Activated T-helper 1 cell treated with anti-CD3 and anti-CD28 coated beads, Interleukin-12 subunit alpha, Interleukin-12 subunit beta, Interleukin-2, Interleukin-4 antibody, amounts not matched to agents 30 ng/mL and 10 ng/mL and 1 ng/mL, durations not matched to agents 14 hours and 24 hours and 36 hours (primary cell): Measurements from ENCODE around the gene FAM187B. TPM values are rescaled to one million over a fixed set of nuclear protein-coding genes. Genes with fewer than 3 reads are reported as not detected.
A peak's percentile ranks its signal among the peaks of the same experiment; 100 is the strongest.

Source experiments
- DNase-seq: peaks from one replicate; pipeline ENCODE4 v3.0.0; 2021; ENCODE audit warnings: low spot score
- H3K27ac Mint-ChIP-seq: one replicate; pipeline ENCODE4 v1.8.0; 2021; ENCODE audit warnings: mild to moderate bottlenecking, mixed read lengths
- H3K27me3 Mint-ChIP-seq: one replicate; pipeline ENCODE4 v1.8.0; 2022; ENCODE audit warnings: mild to moderate bottlenecking, moderate library complexity, mixed read lengths; ENCODE audit not compliant: insufficient read depth
- H3K36me3 Mint-ChIP-seq: one replicate; pipeline ENCODE4 v1.8.0; 2021; ENCODE audit warnings: low read depth, mixed read lengths
- H3K4me1 Mint-ChIP-seq: one replicate; pipeline ENCODE4 v1.8.0; 2021; ENCODE audit warnings: low read depth, mixed read lengths
- H3K4me3 Mint-ChIP-seq: one replicate; pipeline ENCODE4 v1.8.0; 2021; ENCODE audit warnings: mild to moderate bottlenecking, moderate library complexity, mixed read lengths
- H3K9me3 Mint-ChIP-seq: one replicate; pipeline ENCODE4 v1.8.0; 2021; ENCODE audit warnings: mixed read lengths
- intact Hi-C: fragments of 100-400 bp; cut with micrococcal nuclease; formaldehyde crosslinking; loops from one replicate; pipeline ENCODE4 v1.15.1; 2024
- total RNA-seq: library from RNA; stranded (reverse); gene quantifications from 2 replicates; pipeline ENCODE4 v1.2.3, GENCODE V29; 2022

The FAM187B gene
- total RNA-seq, 1 donor from 2014 or later, result not detected

DNA sequence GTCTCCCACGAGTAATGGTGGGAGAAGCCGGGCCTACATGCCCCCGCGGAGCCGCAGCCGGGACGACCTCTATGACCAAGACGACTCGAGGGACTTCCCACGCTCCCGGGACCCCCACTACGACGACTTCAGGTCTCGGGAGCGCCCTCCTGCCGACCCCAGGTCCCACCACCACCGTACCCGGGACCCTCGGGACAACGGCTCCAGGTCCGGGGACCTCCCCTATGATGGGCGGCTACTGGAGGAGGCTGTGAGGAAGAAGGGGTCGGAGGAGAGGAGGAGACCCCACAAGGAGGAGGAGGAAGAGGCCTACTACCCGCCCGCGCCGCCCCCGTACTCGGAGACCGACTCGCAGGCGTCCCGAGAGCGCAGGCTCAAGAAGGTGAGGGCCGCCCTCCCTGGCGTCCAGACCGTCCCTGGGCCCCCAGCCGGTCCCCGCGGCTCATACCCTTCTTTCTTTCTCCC lies 38.8 kb upstream of the FAM187B start:
- Mint-ChIP-seq H3K27me3 (no peaks in the 10 kb centered on the region), H3K27ac (peak overlapping the region; percentile 94), H3K4me1 (peaks cover 17% of the 10 kb centered on the region), H3K9me3 (no peaks in the 10 kb centered on the region), H3K36me3 (peaks cover 24% of the 10 kb centered on the region), H3K4me3 (peak overlapping the region; percentile 93)
- DNase-seq, result peak; percentile 35
- intact Hi-C loops, result loop anchor here (2.0 to 10.0 kb wide), 4 partner anchors 55 to 280 kb away; partner anchors contain the start of gene TMEM147

- peak overlapping the region; percentile 93 for H3K4me3 Mint-ChIP-seq
- H3K27me3 Mint-ChIP-seq, result no peaks in the 10 kb centered on the region
- peak overlapping the region; percentile 82 for H3K27ac Mint-ChIP-seq
- peaks cover 17% of the 10 kb centered on the region for H3K36me3 Mint-ChIP-seq
- H3K9me3 Mint-ChIP-seq, result no peaks in the 10 kb centered on the region
- intact Hi-C loops, result loop anchor here (2.0 to 10.0 kb wide), 4 partner anchors 54 to 281 kb away; partner anchors contain the start of gene TMEM147
- peaks cover 12% of the 10 kb centered on the region for H3K4me1 Mint-ChIP-seq
- DNase-seq, result no peak
Observed at GRCh38 chr19:35266520-35267352, 38.2 kb upstream of the FAM187B start.

DNA sequence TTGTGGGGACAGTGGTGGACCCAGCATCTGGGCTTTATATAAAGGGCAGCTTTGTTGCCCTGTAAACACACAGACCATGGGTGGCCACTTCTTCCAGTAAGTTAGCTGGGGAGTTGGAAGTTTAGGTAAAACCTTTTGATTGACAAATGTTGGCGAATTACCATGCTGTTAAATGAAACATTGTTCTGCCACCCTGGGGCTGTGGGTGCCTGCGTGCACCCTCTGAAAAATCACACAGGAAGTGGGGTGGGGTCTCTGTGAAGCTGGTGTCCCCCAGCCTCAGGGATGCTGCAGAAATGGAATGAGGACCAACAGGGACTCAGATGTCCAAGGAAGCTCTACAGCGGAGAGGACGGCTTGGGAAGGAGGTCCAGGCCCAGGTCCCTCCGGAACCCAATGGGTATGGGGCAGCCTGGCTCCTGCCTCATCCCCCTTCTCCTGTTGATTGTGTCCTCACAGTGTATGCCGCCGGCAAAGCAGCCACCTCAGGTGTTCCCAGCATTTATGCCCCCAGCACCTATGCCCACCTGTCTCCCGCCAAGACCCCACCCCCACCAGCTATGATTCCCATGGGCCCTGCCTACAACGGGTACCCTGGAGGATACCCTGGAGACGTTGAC lies 37.5 kb upstream of the FAM187B start:
- intact Hi-C loops, result loop anchor here (2.0 to 10.0 kb wide), 4 partner anchors 54 to 281 kb away; partner anchors contain the start of gene TMEM147
- Mint-ChIP-seq H3K27me3 (no peaks in the 10 kb centered on the region), H3K27ac (peak overlapping the region; percentile 82), H3K4me1 (peaks cover 12% of the 10 kb centered on the region), H3K4me3 (peak overlapping the region; percentile 82), H3K36me3 (peaks cover 10% of the 10 kb centered on the region), H3K9me3 (no peaks in the 10 kb centered on the region)
- DNase-seq, result no peak

GRCh38 chr19:35265126-35265899 lies 36.8 kb upstream of the FAM187B start:
- Mint-ChIP-seq H3K27me3 (no peaks in the 10 kb centered on the region), H3K4me3 (peak overlapping the region; percentile 82), H3K4me1 (peaks cover 12% of the 10 kb centered on the region), H3K36me3 (peaks cover 3% of the 10 kb centered on the region), H3K9me3 (no peaks in the 10 kb centered on the region), H3K27ac (peak overlapping the region; percentile 24)
- intact Hi-C loops, result loop anchor here (5.0 to 10.0 kb wide), 3 partner anchors 53 to 282 kb away; partner anchors contain the start of gene TMEM147
- DNase-seq, result no peak

GRCh38 chr19:35264268-35265125 lies 36.0 kb upstream of the FAM187B start:
- no peak for DNase-seq
- intact Hi-C loops, result loop anchor here (5.0 to 10.0 kb wide), 3 partner anchors 52 to 283 kb away; partner anchors contain the start of gene TMEM147
- Mint-ChIP-seq H3K9me3 (no peaks in the 10 kb centered on the region), H3K27me3 (no peaks in the 10 kb centered on the region), H3K27ac (no peak overlapping the region), H3K4me3 (peak overlapping the region; percentile 30), H3K36me3 (peaks cover 3% of the 10 kb centered on the region), H3K4me1 (peaks cover 12% of the 10 kb centered on the region)

DNA sequence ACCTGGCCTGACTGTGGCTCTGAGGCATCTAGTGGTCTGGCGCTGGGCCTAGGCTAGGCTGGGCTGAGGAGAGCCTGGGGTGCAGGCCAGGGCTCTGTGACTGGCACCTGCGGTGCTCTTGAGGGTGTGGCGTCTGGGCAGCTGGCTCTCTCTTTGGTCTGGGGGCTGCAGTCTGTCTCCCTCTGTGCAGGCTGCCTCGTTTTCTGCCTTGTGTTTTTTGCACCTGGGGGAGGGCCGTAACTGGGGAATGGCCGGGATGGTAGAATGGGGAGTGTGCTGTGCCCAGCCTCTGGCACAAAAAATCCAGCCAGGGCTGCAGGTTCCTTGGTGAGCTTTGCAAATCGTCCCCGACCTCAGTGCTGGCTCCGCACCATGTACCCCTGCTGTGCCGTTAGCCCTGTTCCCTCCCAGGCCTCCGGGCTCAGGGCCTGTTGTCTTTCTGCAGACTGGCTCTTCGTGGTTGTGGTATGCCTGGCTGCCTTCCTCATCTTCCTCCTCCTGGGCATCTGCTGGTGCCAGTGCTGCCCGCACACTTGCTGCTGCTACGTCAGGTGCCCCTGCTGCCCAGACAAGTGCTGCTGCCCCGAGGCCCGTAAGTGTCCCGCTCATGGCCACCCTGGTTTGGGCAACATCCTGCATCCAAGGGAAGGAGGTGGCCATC lies 33.7 kb upstream of the FAM187B start:
- DNase-seq, result no peak
- H3K27me3 Mint-ChIP-seq, result no peaks in the 10 kb centered on the region
- H3K4me3 Mint-ChIP-seq, result no peak overlapping the region
- intact Hi-C loops, result loop anchor here (10.0 kb wide), 1 partner anchor 203 kb away; no protein-coding TSS in a partner anchor
- H3K36me3 Mint-ChIP-seq, result peaks cover 3% of the 10 kb centered on the region
- H3K4me1 Mint-ChIP-seq, result peaks cover 12% of the 10 kb centered on the region
- no peak overlapping the region for H3K27ac Mint-ChIP-seq
- H3K9me3 Mint-ChIP-seq, result no peaks in the 10 kb centered on the region

- Mint-ChIP-seq H3K4me3 (no peak overlapping the region), H3K27me3 (no peaks in the 10 kb centered on the region), H3K9me3 (no peaks in the 10 kb centered on the region), H3K27ac (no peak overlapping the region), H3K36me3 (peaks cover 3% of the 10 kb centered on the region), H3K4me1 (peaks cover 10% of the 10 kb centered on the region)
- DNase-seq, result no peak
- intact Hi-C loops, result loop anchor here (10.0 kb wide), 1 partner anchor 203 kb away; no protein-coding TSS in a partner anchor
Observed at GRCh38 chr19:35261356-35262100, 33.0 kb upstream of the FAM187B start.

DNA sequence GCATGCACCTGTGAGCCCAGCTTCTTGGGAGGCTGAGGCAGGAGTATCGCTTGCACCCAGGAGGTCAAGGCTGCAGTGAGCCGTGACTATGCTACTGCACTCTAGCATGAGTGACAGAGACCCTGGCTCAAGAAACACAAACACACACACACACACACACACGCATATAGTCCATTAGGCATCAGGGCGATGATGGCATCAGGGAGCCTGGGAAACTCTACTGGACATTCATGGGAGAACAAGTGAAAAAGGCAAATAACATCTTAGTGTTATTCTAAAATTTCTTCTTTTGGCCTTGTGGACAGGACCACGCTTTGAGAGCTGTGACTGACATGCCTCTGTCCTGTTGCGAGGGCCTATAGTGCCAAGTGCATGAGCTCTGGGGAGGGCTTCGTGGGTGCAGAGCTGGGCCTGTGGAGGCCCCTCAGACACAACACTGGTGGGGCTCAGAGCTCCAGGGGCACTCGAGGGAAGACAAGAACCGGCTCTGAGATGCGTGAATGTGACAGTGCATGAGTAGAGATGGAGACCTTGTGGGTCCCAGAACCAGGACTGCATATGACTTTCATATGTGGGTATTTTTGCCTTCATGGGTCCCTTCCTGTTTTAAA lies 32.3 kb upstream of the FAM187B start:
- no peaks in the 10 kb centered on the region for H3K27me3 Mint-ChIP-seq
- peaks cover 3% of the 10 kb centered on the region for H3K36me3 Mint-ChIP-seq
- H3K27ac Mint-ChIP-seq, result no peak overlapping the region
- no peaks in the 10 kb centered on the region for H3K9me3 Mint-ChIP-seq
- H3K4me3 Mint-ChIP-seq, result no peak overlapping the region
- DNase-seq, result no peak
- H3K4me1 Mint-ChIP-seq, result peaks cover 3% of the 10 kb centered on the region
- intact Hi-C loops, result loop anchor here (10.0 kb wide), 1 partner anchor 204 kb away; no protein-coding TSS in a partner anchor

- intact Hi-C loops, result no loop called here
- Mint-ChIP-seq H3K9me3 (no peaks in the 10 kb centered on the region), H3K27ac (no peak overlapping the region), H3K4me1 (no peaks in the 10 kb centered on the region), H3K27me3 (no peaks in the 10 kb centered on the region), H3K36me3 (no peaks in the 10 kb centered on the region), H3K4me3 (no peak overlapping the region)
- DNase-seq, result no peak
Observed at GRCh38 chr19:35257113-35257461, 28.5 kb upstream of the FAM187B start.

DNA sequence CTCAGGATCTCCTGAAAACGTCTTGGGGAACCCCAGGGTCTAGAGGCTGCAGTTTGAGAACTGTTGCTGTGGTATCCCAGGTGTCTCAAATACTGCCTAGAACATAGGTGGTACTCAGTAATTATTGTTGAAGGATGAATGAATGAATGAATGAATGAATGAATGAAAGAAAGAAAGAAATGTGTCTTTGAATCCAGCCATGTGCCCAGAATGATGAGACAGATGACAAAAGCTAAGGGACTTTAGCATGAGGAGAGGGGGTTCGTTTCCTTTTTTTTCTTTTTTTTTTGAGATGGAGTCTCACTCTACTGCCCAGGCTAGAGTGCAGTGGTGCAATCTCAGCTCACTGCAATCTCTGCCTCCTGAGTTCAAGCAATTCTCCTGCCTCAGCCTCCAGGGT lies 28.0 kb upstream of the FAM187B start:
- Mint-ChIP-seq H3K36me3 (no peaks in the 10 kb centered on the region), H3K4me1 (no peaks in the 10 kb centered on the region), H3K4me3 (no peak overlapping the region), H3K9me3 (no peaks in the 10 kb centered on the region), H3K27ac (no peak overlapping the region), H3K27me3 (no peaks in the 10 kb centered on the region)
- intact Hi-C loops, result no loop called here
- DNase-seq, result no peak
